ENCODE data around the gene RBM39. TPM values are rescaled to one million over a fixed set of nuclear protein-coding genes. Genes with fewer than 3 reads are reported as not detected.

RBM39 gene
- total and polyA plus RNA-seq, 10 of the 15 experiments (the other 5 are each of a cell fraction or from before 2014, with no cell fraction given) = 135 to 280 (median 217) TPM

GRCh38 chr20:35664466-35665206 lies 77.4 kb downstream of the RBM39 start, which contains the start of the genes CPNE1 and RBM12 (continued):
- TF ChIP-seq BACH1 (IDR thresholded peaks at IDR 0.05; ENCODE audit: borderline replicate concordance) = no peak; the same call in none of the 2 replicates
- TF ChIP-seq POLR2AphosphoS2 (IDR thresholded peaks at IDR 0.05; ENCODE audit: low read depth, low read length) = peak; percentile 92
- no peak for TF ChIP-seq PAX8 (IDR thresholded peaks at IDR 0.05)
- peak; percentile 85 for TF ChIP-seq NR2F1 (conservative IDR thresholded peaks at IDR 0.05)
- TF ChIP-seq IRF3 (IDR thresholded peaks at IDR 0.05) = 0 out of 2 replicates have a peak, but pooled peaks have one; percentile 13
- no peak for TF ChIP-seq BCL3 (IDR thresholded peaks at IDR 0.05; ENCODE audit: borderline replicate concordance, insufficient read depth, low read depth, low read length, poor library complexity, severe bottlenecking)
- peak; percentile 95 for TF ChIP-seq KLF5 (IDR thresholded peaks at IDR 0.05; ENCODE audit: partially characterized antibody)
- no peak for TF ChIP-seq TBL1XR1 (IDR thresholded peaks at IDR 0.05; ENCODE audit: low read depth, low read length)
- TF ChIP-seq SREBF2 (IDR thresholded peaks at IDR 0.05; ENCODE audit: low read length) = no peak
- TF ChIP-seq YBX1 (IDR thresholded peaks at IDR 0.05) = no peak
- no peak for TF ChIP-seq USF2 (IDR thresholded peaks at IDR 0.05; ENCODE audit: borderline replicate concordance, low read depth, low read length)
- no peak for TF ChIP-seq ZSCAN29 (IDR thresholded peaks at IDR 0.05)
- no peak for TF ChIP-seq CEBPB (IDR thresholded peaks at IDR 0.05; ENCODE audit: borderline replicate concordance in 1 of 2, low read depth in 2 of 2, low read length in 2 of 2)
- TF ChIP-seq E4F1 (IDR thresholded peaks at IDR 0.05; ENCODE audit: borderline replicate concordance, partially characterized antibody) = peak; percentile 66
- TF ChIP-seq SMAD5 (IDR thresholded peaks at IDR 0.05; ENCODE audit: low read depth) = peak; percentile 92
- TF ChIP-seq BMI1 (IDR thresholded peaks at IDR 0.05; ENCODE audit: borderline replicate concordance) = no peak
- peak; percentile 64 for TF ChIP-seq SIN3A (IDR thresholded peaks at IDR 0.05; ENCODE audit: low read depth, low read length)
- TF ChIP-seq IRF4 (IDR thresholded peaks at IDR 0.05; ENCODE audit: low read depth, low read length) = no peak
- TF ChIP-seq RUNX3 (IDR thresholded peaks at IDR 0.05; ENCODE audit: low read length) = no peak; the same call in none of the 2 replicates
- no peak for TF ChIP-seq TCF7 (IDR thresholded peaks at IDR 0.05; ENCODE audit: borderline replicate concordance)
- peak; percentile 73; the same call in 1 of the 2 replicates for TF ChIP-seq ZNF592 (IDR thresholded peaks at IDR 0.05)

Data from GM12878 (cell line).